OCI-LY1 (cell line): ENCODE results near the gene DDR2.
"Not testable (repeated sequence)": the region's sequence is repeated elsewhere in the genome, so short reads cannot be mapped to it uniquely, and the experiment has no call there.

ENCODE experiments used
- H2AFZ ChIP-seq: fragments of 200-600 bp; sonication (generic), shearing (Covaris generic); 2 replicates; pipeline ENCODE4 v1.6.0; 2014; ENCODE audit warnings: antibody characterized with exemption, mild to moderate bottlenecking, low read length
- H3F3A ChIP-seq: fragments of 200-600 bp; sonication (generic), shearing (Covaris generic); 2 replicates; pipeline ENCODE4 v1.6.0; 2014; ENCODE audit warnings: mild to moderate bottlenecking, antibody characterized with exemption, low read length, moderate library complexity; ENCODE audit not compliant: insufficient read depth
- H3K27ac ChIP-seq: fragments of 200-600 bp; sonication (generic); 2 replicates; pipeline ENCODE4 v1.5.1; 2014; ENCODE audit warnings: low read length, mixed run types, mild to moderate bottlenecking, low read depth; ENCODE audit not compliant: poor library complexity, severe bottlenecking
- H3K27me3 ChIP-seq: fragments of 200-600 bp; sonication (generic); 2 replicates; pipeline ENCODE4 v1.6.0; 2014; ENCODE audit warnings: antibody characterized with exemption, mild to moderate bottlenecking, low read length, moderate library complexity; ENCODE audit not compliant: insufficient read depth
- H3K36me3 ChIP-seq: fragments of 200-600 bp; sonication (generic); 2 replicates; pipeline ENCODE4 v1.6.1; 2014; ENCODE audit warnings: mild to moderate bottlenecking, antibody characterized with exemption, low read length, moderate library complexity, mixed read lengths; ENCODE audit not compliant: insufficient read depth
- H3K4me1 ChIP-seq: fragments of 200-600 bp; sonication (generic); 2 replicates; pipeline ENCODE4 v1.5.1; 2014; ENCODE audit warnings: mild to moderate bottlenecking, low read length, moderate library complexity; ENCODE audit not compliant: insufficient read depth, severe bottlenecking
- H3K4me2 ChIP-seq: fragments of 200-600 bp; sonication (generic), shearing (Covaris generic); 2 replicates; pipeline ENCODE4 v1.6.1; 2014; ENCODE audit warnings: low read length
- H3K4me3 ChIP-seq: fragments of 200-600 bp; sonication (generic); 2 replicates; pipeline ENCODE4 v1.5.1; 2014; ENCODE audit warnings: low read length, low read depth, mild to moderate bottlenecking, mixed read lengths; ENCODE audit not compliant: poor library complexity, severe bottlenecking
- H3K79me2 ChIP-seq: fragments of 200-600 bp; shearing (Covaris generic); 2 replicates; pipeline ENCODE4 v1.6.1; 2016; ENCODE audit warnings: mixed run types, low read length, mixed read lengths; ENCODE audit not compliant: insufficient read depth
- H3K9ac ChIP-seq: fragments of 200-600 bp; sonication (generic), shearing (Covaris generic); 2 replicates; pipeline ENCODE4 v1.6.1; 2014; ENCODE audit warnings: mild to moderate bottlenecking, low read length, mixed read lengths
- H3K9me2 ChIP-seq: fragments of 200-600 bp; sonication (generic), shearing (Covaris generic); 2 replicates; pipeline ENCODE4 v1.6.1; 2014; ENCODE audit warnings: low read depth, mild to moderate bottlenecking, low read length, mixed read lengths
- H3K9me3 ChIP-seq: fragments of 200-600 bp; shearing (Covaris generic); 2 replicates; pipeline ENCODE4 v1.6.1; 2014; ENCODE audit warnings: low read length, mixed read lengths
- H4K20me1 ChIP-seq: fragments of 200-600 bp; sonication (generic), shearing (Covaris generic); 2 replicates; pipeline ENCODE4 v1.6.0; 2016; ENCODE audit warnings: mild to moderate bottlenecking, low read length; ENCODE audit not compliant: insufficient read depth
- EZH2 ChIP-seq: fragments of 200-600 bp; sonication (generic), shearing (Covaris generic); IDR thresholded peaks from 2 replicates; pipeline ENCODE4 v1.8.0; 2017; ENCODE audit warnings: borderline replicate concordance, mixed run types, mild to moderate bottlenecking, antibody characterized with exemption, low read length, moderate library complexity, mixed read lengths
- TF ChIP-seq, protein P1 (sequence below): fragments of 200-600 bp; sonication (generic), shearing (Covaris generic); IDR thresholded peaks from 2 replicates; pipeline ENCODE4 v1.5.1; 2017; ENCODE audit warnings: mild to moderate bottlenecking, antibody characterized with exemption, low read length, moderate library complexity, mixed read lengths

DDR2 gene

DNA sequence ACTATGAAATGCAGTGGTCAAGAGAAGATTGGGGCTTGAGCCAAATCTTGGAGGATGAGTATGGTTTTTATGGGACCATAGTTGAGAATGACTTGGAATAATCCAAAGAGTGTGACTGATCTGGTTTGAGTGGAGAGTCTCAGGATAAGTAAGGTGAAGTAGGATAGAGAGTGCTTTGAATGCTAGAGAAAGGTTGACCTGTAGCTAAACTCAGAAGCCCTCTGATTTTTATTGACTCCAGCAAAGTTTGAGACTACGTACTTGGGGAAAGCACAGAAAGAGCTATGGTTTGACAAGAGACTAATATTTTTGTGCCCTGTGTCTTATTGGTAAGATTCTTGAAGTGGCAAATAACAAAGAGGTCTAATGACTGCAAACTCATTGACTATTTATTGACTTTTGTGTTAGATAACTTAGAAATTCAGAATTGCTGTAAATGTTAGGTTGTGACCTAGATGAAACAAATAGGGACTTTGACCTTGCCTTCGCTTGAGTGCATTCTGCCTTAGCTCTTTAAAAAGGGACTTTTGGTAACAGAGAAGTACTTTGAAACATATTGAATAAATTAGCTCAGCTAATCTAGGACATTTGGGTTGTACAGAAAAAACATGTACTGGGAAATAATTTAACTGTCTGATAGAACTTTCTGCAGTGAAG is 35.6 kb upstream of the DDR2 start:
- Histone ChIP-seq H4K20me1 (no peaks in the 10 kb centered on the region), H3K79me2 (no peaks in the 10 kb centered on the region), H3K27me3 (no peaks in the 10 kb centered on the region), H3K9me2 (no peaks in the 10 kb centered on the region), H2AFZ (no peak overlapping the region), H3K4me1 (no peaks in the 10 kb centered on the region), H3K9ac (no peak overlapping the region), H3K27ac (no peak overlapping the region), H3K36me3 (peaks cover 43% of the 10 kb centered on the region; the same call in 1 of the 2 replicates), H3K9me3 (no peaks in the 10 kb centered on the region), H3K4me3 (no peak overlapping the region), H3F3A (no peaks in the 10 kb centered on the region), H3K4me2 (no peak overlapping the region)
- no peak for TF ChIP-seq EZH2
- TF ChIP-seq, protein P1, sequence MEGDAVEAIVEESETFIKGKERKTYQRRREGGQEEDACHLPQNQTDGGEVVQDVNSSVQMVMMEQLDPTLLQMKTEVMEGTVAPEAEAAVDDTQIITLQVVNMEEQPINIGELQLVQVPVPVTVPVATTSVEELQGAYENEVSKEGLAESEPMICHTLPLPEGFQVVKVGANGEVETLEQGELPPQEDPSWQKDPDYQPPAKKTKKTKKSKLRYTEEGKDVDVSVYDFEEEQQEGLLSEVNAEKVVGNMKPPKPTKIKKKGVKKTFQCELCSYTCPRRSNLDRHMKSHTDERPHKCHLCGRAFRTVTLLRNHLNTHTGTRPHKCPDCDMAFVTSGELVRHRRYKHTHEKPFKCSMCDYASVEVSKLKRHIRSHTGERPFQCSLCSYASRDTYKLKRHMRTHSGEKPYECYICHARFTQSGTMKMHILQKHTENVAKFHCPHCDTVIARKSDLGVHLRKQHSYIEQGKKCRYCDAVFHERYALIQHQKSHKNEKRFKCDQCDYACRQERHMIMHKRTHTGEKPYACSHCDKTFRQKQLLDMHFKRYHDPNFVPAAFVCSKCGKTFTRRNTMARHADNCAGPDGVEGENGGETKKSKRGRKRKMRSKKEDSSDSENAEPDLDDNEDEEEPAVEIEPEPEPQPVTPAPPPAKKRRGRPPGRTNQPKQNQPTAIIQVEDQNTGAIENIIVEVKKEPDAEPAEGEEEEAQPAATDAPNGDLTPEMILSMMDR = no peak

DNA sequence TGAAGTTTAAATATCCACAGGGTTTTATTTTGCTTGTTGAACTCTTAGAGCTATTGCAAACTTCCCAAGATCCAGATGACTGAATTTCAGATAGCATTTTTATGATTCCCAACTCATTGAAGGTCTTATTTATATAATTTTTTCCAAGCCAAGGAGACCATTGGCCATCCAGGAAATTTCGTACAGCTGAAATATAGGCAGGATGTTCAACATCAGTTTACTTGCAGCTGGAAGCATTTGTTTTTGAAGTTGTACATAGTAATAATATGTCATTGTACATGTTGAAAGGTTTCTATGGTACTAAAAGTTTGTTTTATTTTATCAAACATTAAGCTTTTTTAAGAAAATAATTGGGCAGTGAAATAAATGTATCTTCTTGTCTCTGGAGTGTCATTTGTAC is 32.8 kb upstream of the DDR2 start:
- TF ChIP-seq, protein P1 = no peak
- TF ChIP-seq EZH2 = no peak
- Histone ChIP-seq H3K36me3 (peaks cover 32% of the 10 kb centered on the region), H3K79me2 (no peaks in the 10 kb centered on the region), H3K27me3 (no peaks in the 10 kb centered on the region), H3K4me3 (no peak overlapping the region), H3K4me1 (no peaks in the 10 kb centered on the region), H3K9me2 (no peaks in the 10 kb centered on the region), H3K9ac (no peak overlapping the region), H3K27ac (no peak overlapping the region), H4K20me1 (no peaks in the 10 kb centered on the region), H2AFZ (no peak overlapping the region), H3K4me2 (no peak overlapping the region), H3F3A (no peaks in the 10 kb centered on the region), H3K9me3 (no peaks in the 10 kb centered on the region)

DNA sequence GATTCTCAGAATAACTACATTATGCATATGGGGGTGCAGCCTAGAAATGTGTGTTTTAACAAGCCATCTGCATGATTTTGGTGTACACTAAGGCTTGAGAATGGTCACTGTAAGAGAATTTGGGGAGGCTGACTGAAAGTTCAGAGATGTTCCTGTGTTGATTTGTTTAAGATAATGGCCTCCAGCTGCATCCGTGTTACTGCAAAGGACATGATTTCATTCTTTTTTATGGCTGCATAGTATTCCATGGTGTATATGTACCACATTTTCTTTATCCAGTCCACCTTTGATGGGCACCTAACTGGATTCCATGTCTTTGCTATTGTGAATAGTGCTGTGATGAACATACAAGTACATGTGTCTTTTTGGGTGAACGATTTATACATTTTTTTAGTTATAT is 29.1 kb upstream of the DDR2 start:
- not testable (repeated sequence) for H3K9ac ChIP-seq, H3K9me3 ChIP-seq, H3F3A ChIP-seq, H3K4me3 ChIP-seq, H3K4me1 ChIP-seq, H3K79me2 ChIP-seq, H3K27me3 ChIP-seq, H3K9me2 ChIP-seq, H2AFZ ChIP-seq, H4K20me1 ChIP-seq, H3K4me2 ChIP-seq, H3K27ac ChIP-seq
- H3K36me3 ChIP-seq = peaks cover 15% of the 10 kb centered on the region
